NCI-H526 treated with DMSO at 0.1 percent for 48 hours (cell line): ENCODE results near the gene GSG1.

Experiments
- DNase-seq: peaks from one replicate; lab custom pipeline; 2025; lab: John Stamatoyannopoulos, UW

Gene GSG1

GRCh38 chr12:13103391-13104033, at the start of gene GSG1:
Gene GSG1 (minus strand): TSS chr12:13103667. CDS start chr12:13103512, 155 bp downstream.
- DNase-seq: no peak

- no peak for DNase-seq
These were observed 49.7 kb upstream of the GSG1 start for GRCh38 chr12:13153180-13153579.

- no peak for DNase-seq
These were observed 49.3 kb upstream of the GSG1 start for GRCh38 chr12:13152756-13153155.

GRCh38 chr12:13152281-13152680, 48.8 kb upstream of the GSG1 start:
- no peak for DNase-seq

- DNase-seq: no peak
These were observed 45.9 kb upstream of the GSG1 start for GRCh38 chr12:13149411-13149810.

GRCh38 chr12:13148485-13148847, 45.0 kb upstream of the GSG1 start:
- DNase-seq: no peak

GRCh38 chr12:13147688-13148484, 44.4 kb upstream of the GSG1 start:
- no peak for DNase-seq

- no peak for DNase-seq
These were observed 43.0 kb upstream of the GSG1 start for GRCh38 chr12:13146336-13146938.

GRCh38 chr12:13144266-13144828, 40.9 kb upstream of the GSG1 start:
- no peak for DNase-seq

- DNase-seq: no peak
These were observed 39.3 kb upstream of the GSG1 start for GRCh38 chr12:13142747-13143146.

- DNase-seq: no peak
These were observed 38.2 kb upstream of the GSG1 start for GRCh38 chr12:13141686-13142085.

GRCh38 chr12:13135371-13136178, 32.1 kb upstream of the GSG1 start:
- no peak for DNase-seq

GRCh38 chr12:13133886-13134285, 30.4 kb upstream of the GSG1 start:
- DNase-seq: no peak

- DNase-seq: no peak
These were observed 27.5 kb upstream of the GSG1 start for GRCh38 chr12:13130981-13131380.

GRCh38 chr12:13128291-13128965, 25.0 kb upstream of the GSG1 start:
- no peak for DNase-seq

- no peak for DNase-seq
These were observed 24.0 kb upstream of the GSG1 start for GRCh38 chr12:13127444-13127843.

- no peak for DNase-seq
These were observed 23.0 kb upstream of the GSG1 start for GRCh38 chr12:13126494-13126893.

GRCh38 chr12:13125996-13126395, 22.5 kb upstream of the GSG1 start:
- DNase-seq: no peak

GRCh38 chr12:13124656-13125505, 21.4 kb upstream of the GSG1 start:
- no peak for DNase-seq

- no peak for DNase-seq
These were observed 18.1 kb upstream of the GSG1 start for GRCh38 chr12:13121568-13121967.

GRCh38 chr12:13120413-13120812, 16.9 kb upstream of the GSG1 start:
- DNase-seq: no peak
